Measurements from ENCODE around the gene HES2. TPM values are rescaled to one million over a fixed set of nuclear protein-coding genes. Genes with fewer than 3 reads are reported as not detected.

Gene HES2
- total RNA-seq, 4 donors from 2014 or later = not detected

- H3K36me3 ChIP-seq = no peaks in the 10 kb centered on the region
- no peak overlapping the region for H3K4me3 ChIP-seq (replicated peaks in 1 of 3)
- peaks cover 0 to 8% of the 10 kb centered on the region in 2 donors for H3K4me1 ChIP-seq
- WGBS, 2 donors = 100% methylated on average over 1 of the region's 1 CpG
- H3K27me3 ChIP-seq = no peaks in the 10 kb centered on the region
- intact Hi-C loops (cut with DNase I) = no loop called here
- DNase-seq = no peak
- no peaks in the 10 kb centered on the region for H3K9me3 ChIP-seq
- H3K27ac ChIP-seq = no peak overlapping the region
- TF ChIP-seq CTCF (IDR thresholded peaks at IDR 0.05) = no peak
- no peak for TF ChIP-seq POLR2A (IDR thresholded peaks at IDR 0.05)
These were observed 43.3 kb upstream of the HES2 start for GRCh38 chr1:6463120-6463412.

GRCh38 chr1:6462412-6463119, 42.8 kb upstream of the HES2 start:
- DNase-seq = no peak
- no peaks in the 10 kb centered on the region for H3K36me3 ChIP-seq

GRCh38 chr1:6461538-6462411, 42.1 kb upstream of the HES2 start:
- intact Hi-C loops (cut with DNase I) = no loop called here
- WGBS, 2 donors = 88% methylated on average over 35 to 36 of the region's 48 CpGs
- no peak for DNase-seq
- TF ChIP-seq CTCF (IDR thresholded peaks at IDR 0.05) (no peak), POLR2A (IDR thresholded peaks at IDR 0.05) (no peak)
- H3K4me1 ChIP-seq = peaks cover 0 to 8% of the 10 kb centered on the region in 2 donors
- no peaks in the 10 kb centered on the region for H3K36me3 ChIP-seq
- H3K27me3 ChIP-seq = no peaks in the 10 kb centered on the region
- H3K27ac ChIP-seq = no peak overlapping the region
- H3K4me3 ChIP-seq (replicated peaks in 1 of 3) = no peak overlapping the region
- H3K9me3 ChIP-seq = no peaks in the 10 kb centered on the region

More at GRCh38 chr1:6462412-6463119, 42.8 kb upstream of the HES2 start:
- Histone ChIP-seq H3K27ac (no peak overlapping the region), H3K4me1 (peaks cover 0 to 8% of the 10 kb centered on the region in 2 donors), H3K4me3 (replicated peaks in 1 of 3) (no peak overlapping the region), H3K27me3 (no peaks in the 10 kb centered on the region), H3K9me3 (no peaks in the 10 kb centered on the region)
- intact Hi-C loops (cut with DNase I) = no loop called here
- TF ChIP-seq POLR2A (IDR thresholded peaks at IDR 0.05) (no peak), CTCF (IDR thresholded peaks at IDR 0.05) (no peak)
- WGBS, 2 donors = 87 to 89% methylated on average over 10 to 11 of the region's 13 CpGs

GRCh38 chr1:6461051-6461530, 41.4 kb upstream of the HES2 start:
- Histone ChIP-seq H3K4me3 (replicated peaks in 1 of 3) (no peak overlapping the region), H3K9me3 (no peaks in the 10 kb centered on the region), H3K36me3 (no peaks in the 10 kb centered on the region), H3K27ac (no peak overlapping the region), H3K4me1 (peaks cover 0 to 8% of the 10 kb centered on the region in 2 donors), H3K27me3 (no peaks in the 10 kb centered on the region)
- 60 to 62% methylated on average over 24 to 35 of the region's 40 CpGs for WGBS, 2 donors
- TF ChIP-seq CTCF (IDR thresholded peaks at IDR 0.05) = no peak
- no peak for TF ChIP-seq POLR2A (IDR thresholded peaks at IDR 0.05)
- intact Hi-C loops (cut with DNase I) = no loop called here
- no peak for DNase-seq
